ENCODE measurements around the gene XPO1. TPM values are rescaled to one million over a fixed set of nuclear protein-coding genes. Genes with fewer than 3 reads are reported as not detected.
"Not testable (repeated sequence)": the region's sequence is repeated elsewhere in the genome, so short reads cannot be mapped to it uniquely, and the experiment has no call there.

XPO1 gene
- total RNA-seq (2021; fragmentation: NEBNext Ultra II Directional; extraction: Animal tissue kit (Norgen Biotek cat#: 25700)): 100 to 1,000 TPM; 114 to 158 (median 139) TPM
- long read RNA-seq, full-length matches to known transcripts: 2 of 25 reads
- long read RNA-seq, partial matches to known transcripts: 21 of 25 reads
- long read RNA-seq, other reads (novel, unspliced or antisense): 2 of 25 reads

DNA sequence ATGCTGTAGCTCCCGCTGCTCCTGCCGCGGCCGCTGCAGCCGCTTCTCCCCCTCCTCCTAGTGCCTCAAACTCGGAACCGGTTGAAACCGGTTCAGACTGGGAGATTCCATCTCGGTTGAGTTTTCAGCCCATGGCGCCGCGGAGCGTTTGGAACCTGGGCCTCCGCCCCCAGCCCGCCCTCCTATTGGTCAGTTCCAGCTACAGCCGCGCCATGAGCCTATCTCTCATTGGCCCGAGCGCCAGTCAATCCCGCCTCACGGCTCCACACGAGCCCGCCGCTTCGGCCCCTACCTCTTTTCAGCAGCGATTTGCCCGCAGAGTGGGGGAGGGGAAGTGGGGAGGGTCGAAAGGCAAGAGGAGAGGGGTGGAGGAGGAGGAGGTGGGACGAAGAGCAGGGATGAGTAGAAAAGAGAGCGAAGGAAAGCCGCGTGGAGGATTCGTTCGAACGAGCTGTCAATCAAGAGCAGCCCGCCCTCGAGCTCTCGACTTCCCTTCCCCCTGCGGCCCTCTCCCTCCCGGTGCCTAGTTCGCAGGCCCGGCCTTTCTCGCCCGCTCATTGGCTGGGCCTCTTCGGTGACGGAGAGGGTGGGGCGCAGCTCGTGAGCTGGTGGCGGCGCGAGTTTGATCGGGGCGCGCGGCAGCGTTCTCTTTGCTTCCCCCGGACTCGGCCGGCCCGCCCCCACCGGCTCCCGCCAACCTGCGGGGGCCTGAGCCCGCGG, at the start of gene XPO1:
XPO1 (minus strand) TSS at position 157 of the 720 bp plus-strand sequence. CDS start 4,459 bp downstream, outside the sequence.
- DNase-seq: peak; percentile 100
- peaks cover 13% of the 10 kb centered on the region for H3K27me3 Mint-ChIP-seq (ENCODE audit: insufficient read depth)
- H3K27ac Mint-ChIP-seq: peak within 1 kb of the TSS; percentile 95
- TF ChIP-seq, protein P1, sequence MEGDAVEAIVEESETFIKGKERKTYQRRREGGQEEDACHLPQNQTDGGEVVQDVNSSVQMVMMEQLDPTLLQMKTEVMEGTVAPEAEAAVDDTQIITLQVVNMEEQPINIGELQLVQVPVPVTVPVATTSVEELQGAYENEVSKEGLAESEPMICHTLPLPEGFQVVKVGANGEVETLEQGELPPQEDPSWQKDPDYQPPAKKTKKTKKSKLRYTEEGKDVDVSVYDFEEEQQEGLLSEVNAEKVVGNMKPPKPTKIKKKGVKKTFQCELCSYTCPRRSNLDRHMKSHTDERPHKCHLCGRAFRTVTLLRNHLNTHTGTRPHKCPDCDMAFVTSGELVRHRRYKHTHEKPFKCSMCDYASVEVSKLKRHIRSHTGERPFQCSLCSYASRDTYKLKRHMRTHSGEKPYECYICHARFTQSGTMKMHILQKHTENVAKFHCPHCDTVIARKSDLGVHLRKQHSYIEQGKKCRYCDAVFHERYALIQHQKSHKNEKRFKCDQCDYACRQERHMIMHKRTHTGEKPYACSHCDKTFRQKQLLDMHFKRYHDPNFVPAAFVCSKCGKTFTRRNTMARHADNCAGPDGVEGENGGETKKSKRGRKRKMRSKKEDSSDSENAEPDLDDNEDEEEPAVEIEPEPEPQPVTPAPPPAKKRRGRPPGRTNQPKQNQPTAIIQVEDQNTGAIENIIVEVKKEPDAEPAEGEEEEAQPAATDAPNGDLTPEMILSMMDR (IDR thresholded peaks at IDR 0.05): no peak
- H3K4me1 Mint-ChIP-seq (ENCODE audit: low read depth): peaks cover 22% of the 10 kb centered on the region
- H3K4me3 Mint-ChIP-seq: peak within 1 kb of the TSS; percentile 98
- peaks cover 17% of the 10 kb centered on the region for H3K36me3 Mint-ChIP-seq (ENCODE audit: low read depth)
- H3K9me3 Mint-ChIP-seq: peaks cover 4% of the 10 kb centered on the region; the same call in 1 of the 2 replicates

DNA sequence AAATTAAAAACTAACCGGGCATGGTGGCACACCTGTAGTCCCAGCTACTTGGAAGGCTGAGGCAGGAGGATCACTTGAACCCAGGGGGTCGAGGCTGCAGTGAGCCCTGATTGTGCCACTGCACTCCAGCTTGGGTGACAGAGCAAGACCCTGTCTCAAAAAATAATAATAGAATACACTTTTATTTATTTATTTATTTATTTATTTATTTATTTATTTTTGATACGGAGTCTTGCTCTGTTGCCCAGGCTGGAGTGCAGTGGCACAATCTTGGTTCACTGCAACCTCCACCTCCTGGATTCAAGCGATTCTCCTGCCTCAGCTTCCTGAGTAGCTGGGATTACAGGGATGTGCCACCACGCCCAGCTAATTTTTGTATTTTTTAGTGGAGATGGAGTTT, 48.8 kb upstream of the XPO1 start:
- H3K36me3 Mint-ChIP-seq (ENCODE audit: low read depth); H3K27me3 Mint-ChIP-seq (ENCODE audit: insufficient read depth); H3K4me3 Mint-ChIP-seq; H3K27ac Mint-ChIP-seq; DNase-seq; H3K9me3 Mint-ChIP-seq; H3K4me1 Mint-ChIP-seq (ENCODE audit: low read depth): not testable (repeated sequence)

- Mint-ChIP-seq H3K9me3 (no peaks in the 10 kb centered on the region), H3K4me1 (ENCODE audit: low read depth) (no peaks in the 10 kb centered on the region), H3K27ac (no peak overlapping the region), H3K36me3 (ENCODE audit: low read depth) (no peaks in the 10 kb centered on the region), H3K4me3 (no peak overlapping the region), H3K27me3 (ENCODE audit: insufficient read depth) (peaks cover 1% of the 10 kb centered on the region)
- TF ChIP-seq, protein P1 (IDR thresholded peaks at IDR 0.05): no peak
- DNase-seq: no peak
Measured at GRCh38 chr2:61585383-61585782, 47.2 kb upstream of the XPO1 start.

GRCh38 chr2:61584368-61584767, 46.2 kb upstream of the XPO1 start:
- H3K27ac Mint-ChIP-seq; H3K9me3 Mint-ChIP-seq; H3K36me3 Mint-ChIP-seq (ENCODE audit: low read depth); H3K4me1 Mint-ChIP-seq (ENCODE audit: low read depth); H3K27me3 Mint-ChIP-seq (ENCODE audit: insufficient read depth); DNase-seq; H3K4me3 Mint-ChIP-seq: not testable (repeated sequence)

- DNase-seq: no peak
- Mint-ChIP-seq H3K4me1 (ENCODE audit: low read depth) (no peaks in the 10 kb centered on the region), H3K27me3 (ENCODE audit: insufficient read depth) (peaks cover 1% of the 10 kb centered on the region), H3K27ac (no peak overlapping the region), H3K4me3 (no peak overlapping the region), H3K36me3 (ENCODE audit: low read depth) (no peaks in the 10 kb centered on the region), H3K9me3 (no peaks in the 10 kb centered on the region)
- TF ChIP-seq, protein P1 (IDR thresholded peaks at IDR 0.05): no peak
Measured at GRCh38 chr2:61582165-61582564, 44.0 kb upstream of the XPO1 start.

DNA sequence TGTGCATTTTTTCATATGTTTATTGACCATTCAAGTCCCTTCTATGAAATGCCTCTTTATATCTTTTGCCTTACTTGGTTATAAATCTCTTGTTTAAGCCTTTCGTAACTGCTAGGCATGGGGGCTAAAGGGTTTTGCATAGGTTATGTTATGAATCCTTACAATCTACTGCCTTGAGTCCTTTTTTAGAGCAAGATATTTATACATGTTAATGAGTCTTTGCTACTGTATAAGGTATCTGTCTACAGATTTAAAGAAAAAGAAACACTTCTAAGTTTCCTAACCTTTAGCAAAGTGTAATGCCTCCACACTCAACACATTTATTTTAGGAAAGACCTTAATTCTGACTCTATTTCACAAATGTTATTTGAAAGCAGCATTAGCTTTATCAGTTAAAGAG, 43.6 kb upstream of the XPO1 start:
- no peak overlapping the region for H3K27ac Mint-ChIP-seq
- no peaks in the 10 kb centered on the region for H3K36me3 Mint-ChIP-seq (ENCODE audit: low read depth)
- no peaks in the 10 kb centered on the region for H3K4me1 Mint-ChIP-seq (ENCODE audit: low read depth)
- no peak overlapping the region for H3K4me3 Mint-ChIP-seq
- DNase-seq: no peak
- H3K27me3 Mint-ChIP-seq (ENCODE audit: insufficient read depth): peaks cover 1% of the 10 kb centered on the region
- H3K9me3 Mint-ChIP-seq: no peaks in the 10 kb centered on the region
- TF ChIP-seq, protein P1 (IDR thresholded peaks at IDR 0.05): no peak
